CD4-positive, alpha-beta T cell (primary cell): ENCODE measurements around the gene KLB. TPM values are rescaled to one million over a fixed set of nuclear protein-coding genes. Genes with fewer than 3 reads are reported as not detected.
A peak's percentile ranks its signal among the peaks of the same experiment; 100 is the strongest.
"Not testable (repeated sequence)": the region's sequence is repeated elsewhere in the genome, so short reads cannot be mapped to it uniquely, and the experiment has no call there.

Experiments used
- ATAC-seq: fragments of 200-7000 bp; cut with Tn5 transposase; one replicate; pipeline ENCODE4 v1.10.0; 2022; ENCODE audit warnings: mild to moderate bottlenecking; ENCODE audit not compliant: poor library complexity
- CTCF ChIA-PET: fragments of 350-600 bp; sonication (Branson Sonifier 250); formaldehyde crosslinking; loops from one replicate; lab custom pipeline; 2021; ENCODE audit warnings: antibody characterized with exemption, inconsistent platforms; lab: Charles Lee
- POLR2A ChIA-PET: fragments of 350-600 bp; sonication (Branson Sonifier 250); formaldehyde crosslinking; loops from one replicate; lab custom pipeline; 2021; ENCODE audit warnings: antibody characterized with exemption, inconsistent platforms; lab: Charles Lee
- DNase-seq, 14 experiments: peaks; one replicate each; pipeline ENCODE4 v3.0.0-alpha.2; 2013 to 2020; ENCODE audit warnings: mixed read lengths in 2 of 14
- H3K27ac ChIP-seq, 2 donors: one replicate each; pipeline versions ENCODE4 v1.5.1 to v1.7.0; 2013; ENCODE audit warnings: low read length in 2 of 2, low read depth in 1 of 2, mild to moderate bottlenecking in 1 of 2
- H3K27me3 ChIP-seq, 2 experiments: 1 replicate in 1 of 2; 2 replicates in 1 of 2; pipeline versions ENCODE4 v1.6.1 to v1.7.0; 2013; ENCODE audit warnings: low read length in 2 of 2, control low read depth in 1 of 2, mild to moderate bottlenecking in 1 of 2, moderate library complexity in 1 of 2; ENCODE audit not compliant: insufficient read depth in 2 of 2, control insufficient read depth in 1 of 2
- H3K36me3 ChIP-seq: one replicate; pipeline ENCODE4 v1.6.1; 2013; ENCODE audit warnings: low read length, control low read depth; ENCODE audit not compliant: insufficient read depth
- H3K4me1 ChIP-seq: one replicate; pipeline ENCODE4 v1.6.1; 2013; ENCODE audit warnings: low read length, control low read depth; ENCODE audit not compliant: insufficient read depth
- H3K4me3 ChIP-seq: one replicate; pipeline ENCODE4 v1.5.1; 2013; ENCODE audit warnings: mild to moderate bottlenecking, low read length, moderate library complexity
- H3K9me3 ChIP-seq, 2 experiments: 1 replicate in 1 of 2; 2 replicates in 1 of 2; pipeline versions ENCODE4 v1.6.1 to v1.7.0; 2013; ENCODE audit warnings: low read length in 2 of 2, mild to moderate bottlenecking in 2 of 2, control low read depth in 1 of 2, moderate library complexity in 1 of 2; ENCODE audit not compliant: control insufficient read depth in 1 of 2, insufficient read depth in 1 of 2
- H3K27ac Mint-ChIP-seq: one replicate; pipeline ENCODE4 v1.8.0; 2020; ENCODE audit warnings: mixed read lengths
- H3K27me3 Mint-ChIP-seq: one replicate; pipeline ENCODE4 v1.8.0; 2021; ENCODE audit warnings: mixed read lengths
- H3K36me3 Mint-ChIP-seq: one replicate; pipeline ENCODE4 v1.8.0; 2021; ENCODE audit warnings: low read depth, mixed read lengths
- H3K4me1 Mint-ChIP-seq: one replicate; pipeline ENCODE4 v1.8.0; 2021; ENCODE audit warnings: low read depth, mixed read lengths
- H3K4me3 Mint-ChIP-seq: one replicate; pipeline ENCODE4 v1.8.0; 2020; ENCODE audit warnings: mild to moderate bottlenecking, mixed read lengths
- H3K9me3 Mint-ChIP-seq: one replicate; pipeline ENCODE4 v1.8.0; 2020; ENCODE audit warnings: mixed read lengths
- CTCF ChIP-seq: fragments of 200-600 bp; IDR thresholded peaks from one replicate; pipeline ENCODE4 v1.8.0; 2022; ENCODE audit warnings: antibody characterized with exemption, mild to moderate bottlenecking
- intact Hi-C, 2 experiments: fragments of 100-400 bp; cut with DNase I in 1 of 2; cut with micrococcal nuclease in 1 of 2; formaldehyde crosslinking; loops; one replicate each; pipeline versions ENCODE4 v1.15.1 to v1.9.0; 2023 to 2025; cut with DNase I, micrococcal nuclease
- total RNA-seq, 174 experiments: library from RNA in 2 of 174; stranded (reverse) in 2 of 174; gene quantifications; one replicate each; pipeline ENCODE4 v1.2.3 and lab custom pipeline; 2021 to 2026

Gene KLB
- total RNA-seq, 2 experiments from 2014 or later, result not detected

- H3K27ac ChIP-seq, result peak overlapping the region; percentile 92 to 98
- H3K27me3 ChIP-seq, result no peaks in the 10 kb centered on the region
- H3K27ac Mint-ChIP-seq, result peak overlapping the region; percentile 100
- intact Hi-C loops, result loop anchor here (5.0 to 10.0 kb wide), 6 partner anchors 90 to 1772 kb away; partner anchors contain the start of genes RFC1 (in 2 of the 2), RELL1 (in 1 of the 2), SMIM14 (in 1 of the 2) and WDR19 (in 1 of the 2)
- H3K4me3 ChIP-seq, result peak overlapping the region; percentile 68
- H3K27me3 Mint-ChIP-seq, result no peaks in the 10 kb centered on the region
- TF ChIP-seq CTCF, result no peak
- peaks cover 83% of the 10 kb centered on the region for H3K36me3 Mint-ChIP-seq
- H3K9me3 ChIP-seq, result no peaks in the 10 kb centered on the region
- H3K4me1 Mint-ChIP-seq, result peaks cover 55% of the 10 kb centered on the region
- ChIA-PET CTCF (interaction anchor here (1.0 to 4.2 kb wide), 2 partner anchors 9 to 12 kb away, joined by 3 to 27 read pairs; no protein-coding TSS in a partner anchor), POLR2A (interaction anchor here (2.3 to 5.0 kb wide), 7 partner anchors 9 to 275 kb away, joined by 10 to 54 read pairs (median 21); partner anchors contain the start of genes RFC1, UBE2K, UGDH and WDR19)
- peak overlapping the region; percentile 96 for H3K4me3 Mint-ChIP-seq
- peaks cover 26% of the 10 kb centered on the region for H3K4me1 ChIP-seq
- no peak for ATAC-seq
- H3K36me3 ChIP-seq, result peaks cover 62% of the 10 kb centered on the region
- DNase-seq, result peak in 1 of 14 experiments; percentile 14
- no peaks in the 10 kb centered on the region for H3K9me3 Mint-ChIP-seq
Measured at GRCh38 chr4:39456946-39457763, 50.4 kb downstream of the KLB start.

- H3K27me3 ChIP-seq, H3K9me3 Mint-ChIP-seq, H3K9me3 ChIP-seq, H3K27me3 Mint-ChIP-seq, DNase-seq: not testable (repeated sequence)
- intact Hi-C loops, result loop anchor here (1.0 to 10.0 kb wide), 10 partner anchors 69 to 1773 kb away; partner anchors contain the start of genes RFC1 (in 2 of the 2), SMIM14 (in 2 of the 2), PDS5A (in 1 of the 2) and RELL1 (in 1 of the 2)
- ChIA-PET POLR2A (interaction anchor here (1.0 to 5.0 kb wide), 13 partner anchors 10 to 1772 kb away, joined by 3 to 54 read pairs (median 13); partner anchors contain the start of genes RFC1, SMIM14, TLR1 and UBE2K), CTCF (interaction anchor here (1.0 to 4.2 kb wide), 3 partner anchors 10 to 520 kb away, joined by 3 to 27 read pairs (median 3); no protein-coding TSS in a partner anchor)
- peaks cover 53% of the 10 kb centered on the region for H3K36me3 ChIP-seq
- H3K27ac ChIP-seq, result peak overlapping the region; percentile 92 to 98
- H3K27ac Mint-ChIP-seq, result peak overlapping the region; percentile 100
- H3K4me3 ChIP-seq, result peak overlapping the region; percentile 68
- H3K4me1 Mint-ChIP-seq, result peaks cover 54% of the 10 kb centered on the region
- peak overlapping the region; percentile 96 for H3K4me3 Mint-ChIP-seq
- H3K36me3 Mint-ChIP-seq, result peaks cover 73% of the 10 kb centered on the region
- ATAC-seq, result peak; percentile 3
- peaks cover 26% of the 10 kb centered on the region for H3K4me1 ChIP-seq
Measured at GRCh38 chr4:39458161-39458504, 51.4 kb downstream of the KLB start.

- POLR2A ChIA-PET, result interaction anchor here (0.6 to 5.0 kb wide), 20 partner anchors 10 to 1772 kb away, joined by 3 to 54 read pairs (median 4); partner anchors contain the start of genes N4BP2, RFC1, SMIM14 and TLR1
- DNase-seq, result peak; percentile 86 to 98 (median 92)
- H3K9me3 ChIP-seq, result no peaks in the 10 kb centered on the region
- Mint-ChIP-seq H3K4me3 (peak within 1 kb of the TSS; percentile 96), H3K9me3 (no peaks in the 10 kb centered on the region), H3K4me1 (peaks cover 49% of the 10 kb centered on the region), H3K27ac (peak within 1 kb of the TSS; percentile 100), H3K36me3 (peaks cover 73% of the 10 kb centered on the region), H3K27me3 (no peaks in the 10 kb centered on the region)
- H3K4me3 ChIP-seq, result peak within 1 kb of the TSS; percentile 68
- TF ChIP-seq CTCF, result no peak
- H3K27ac ChIP-seq, result peak within 1 kb of the TSS; percentile 92 to 98
- peaks cover 52% of the 10 kb centered on the region for H3K36me3 ChIP-seq
- intact Hi-C loops, result loop anchor here (1.0 to 10.0 kb wide), 10 partner anchors 68 to 1774 kb away; partner anchors contain the start of genes RFC1 (in 2 of the 2), SMIM14 (in 2 of the 2), PDS5A (in 1 of the 2) and RELL1 (in 1 of the 2)
- ATAC-seq, result peak; percentile 78
- no peaks in the 10 kb centered on the region for H3K27me3 ChIP-seq
- H3K4me1 ChIP-seq, result peaks cover 26% of the 10 kb centered on the region
- CTCF ChIA-PET, result interaction anchor here (1.0 to 4.2 kb wide), 4 partner anchors 11 to 598 kb away, joined by 3 to 27 read pairs (median 3); partner anchors contain the start of genes N4BP2 and SMIM14
Measured at GRCh38 chr4:39458505-39459300, 52.0 kb downstream of the KLB start, which contains the start of the genes LIAS and RPL9. Gene LIAS (plus strand): TSS chr4:39459056. CDS start chr4:39459118, 62 bp downstream. Gene RPL9 (minus strand): TSS chr4:39458922. CDS start chr4:39458439, 483 bp downstream.
